Cardiac septum (tissue), 1 donor: ENCODE measurements around the gene CA6. TPM values are rescaled to one million over a fixed set of nuclear protein-coding genes. Genes with fewer than 3 reads are reported as not detected.
"Not testable (repeated sequence)": the region's sequence is repeated elsewhere in the genome, so short reads cannot be mapped to it uniquely, and the experiment has no call there.

ENCODE experiments used
- DNase-seq: peaks from one replicate; pipeline ENCODE4 v3.0.0-alpha.2; 2020; ENCODE audit warnings: low spot score
- intact Hi-C: fragments of 100-400 bp; cut with DNase I; formaldehyde crosslinking; loops from one replicate; pipeline ENCODE4 v1.14.0; 2022
- total RNA-seq: library from RNA; stranded (reverse); fragmentation: NEBNext Ultra II Directional; extraction: Animal tissue kit (Norgen Biotek cat#: 25700); gene quantifications from one replicate; pipeline ENCODE4 v1.2.1, GENCODE V29; 2021
- donor health status: DM: no; HTN: no; CAD: no.

Gene CA6
- total RNA-seq, 1 donor from 2014 or later: not detected

DNA sequence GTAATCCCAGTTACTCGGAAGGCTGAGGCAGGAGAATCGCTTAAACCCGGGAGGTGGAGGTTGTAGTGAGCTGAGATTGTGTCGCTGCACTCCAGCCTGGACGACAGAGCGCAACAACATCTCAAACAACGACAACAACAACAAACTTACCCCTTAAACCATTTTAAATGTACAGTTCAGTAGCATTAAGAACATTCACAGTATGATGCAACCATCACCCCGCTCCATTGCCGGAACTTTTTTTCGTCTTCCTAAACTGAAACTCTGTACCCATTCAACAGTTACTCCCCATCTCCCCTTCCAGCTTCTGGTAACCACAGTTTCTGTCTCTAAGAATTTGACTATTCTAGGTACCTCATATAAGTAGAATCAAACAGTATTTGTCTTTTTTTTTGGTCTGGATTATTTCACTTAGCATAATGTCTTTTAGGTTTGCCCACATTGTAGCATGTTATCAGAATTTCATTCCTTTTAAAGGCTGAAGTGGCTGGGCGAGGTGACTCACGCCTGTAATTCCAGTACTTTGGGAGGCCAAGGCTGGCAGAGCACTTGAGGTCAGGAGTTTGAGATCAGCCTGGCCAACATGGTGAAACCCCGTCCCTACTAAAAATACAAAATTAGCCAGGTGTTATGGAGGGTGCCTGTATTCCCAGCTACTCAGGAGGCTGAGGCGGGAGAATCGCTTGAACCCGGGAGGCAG is 19.6 kb downstream of the CA6 start:
- DNase-seq: no peak
- intact Hi-C loops: no loop called here

DNA sequence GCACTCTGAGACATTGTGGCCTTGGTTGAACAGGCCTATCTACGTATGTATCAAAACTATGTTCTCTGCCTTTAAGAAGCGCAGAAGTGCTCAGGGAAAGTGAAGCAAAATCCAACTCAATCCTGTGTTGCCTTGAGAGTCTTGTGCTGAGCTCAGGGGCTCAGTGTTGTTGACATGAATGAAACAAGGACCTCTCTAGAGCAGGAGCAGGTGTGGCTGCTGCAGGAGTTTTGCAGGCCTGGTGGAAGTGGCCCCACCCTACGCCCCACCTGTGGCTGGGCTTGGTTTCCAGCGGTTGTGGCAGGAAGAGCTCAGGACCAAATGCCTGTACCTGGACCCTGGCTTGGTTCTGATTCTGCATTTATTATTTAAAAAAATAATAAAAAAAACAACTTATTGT is 20.9 kb downstream of the CA6 start:
- intact Hi-C loops: no loop called here
- DNase-seq: no peak

- intact Hi-C loops, DNase-seq: not testable (repeated sequence)
These were observed 23.2 kb downstream of the CA6 start for GRCh38 chr1:8968902-8969301.

DNA sequence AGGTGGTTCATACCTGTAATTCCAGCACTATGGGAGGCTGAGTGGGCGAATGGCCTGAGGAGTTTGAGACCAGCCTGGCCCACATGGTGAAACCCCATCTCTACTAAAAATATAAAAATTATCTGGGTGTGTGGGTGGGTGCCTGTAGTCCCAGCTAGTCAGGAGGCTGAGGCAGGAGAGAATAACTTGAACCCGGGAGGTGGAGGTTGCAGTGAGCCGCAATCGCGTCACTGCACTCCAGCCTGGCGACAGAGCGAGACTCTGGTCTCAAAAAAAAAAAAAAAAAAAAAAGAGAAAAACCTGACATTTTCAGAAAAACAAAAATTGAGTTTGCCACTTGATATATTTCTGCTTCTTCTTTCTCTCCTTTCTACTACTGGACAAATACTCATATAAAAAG is 24.3 kb downstream of the CA6 start:
- no peak for DNase-seq
- intact Hi-C loops: no loop called here

GRCh38 chr1:8970870-8971337 is 25.2 kb downstream of the CA6 start:
- no peak for DNase-seq
- intact Hi-C loops: no loop called here

DNA sequence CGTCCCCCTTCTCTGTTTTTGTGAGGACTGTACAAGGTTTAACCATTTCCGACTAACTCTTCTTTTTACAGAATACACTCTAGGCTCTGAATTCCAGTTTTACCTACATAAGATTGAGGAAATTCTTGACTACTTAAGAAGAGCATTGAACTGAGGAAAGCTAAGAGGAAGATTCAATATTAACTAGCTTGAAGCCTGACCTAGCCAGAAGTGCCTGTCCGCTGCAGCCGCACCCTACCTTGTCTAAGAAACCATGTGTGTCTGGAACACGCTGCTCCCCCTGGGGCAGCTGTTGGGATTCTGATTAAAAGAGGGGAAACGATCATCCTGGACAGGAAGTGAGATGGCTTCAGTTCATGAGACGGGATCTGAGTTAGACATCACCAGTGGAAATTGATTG is 28.9 kb downstream of the CA6 start:
- no peak for DNase-seq
- intact Hi-C loops: no loop called here

- intact Hi-C loops: no loop called here
- no peak for DNase-seq
These were observed 30.7 kb downstream of the CA6 start for GRCh38 chr1:8976338-8976737.

DNA sequence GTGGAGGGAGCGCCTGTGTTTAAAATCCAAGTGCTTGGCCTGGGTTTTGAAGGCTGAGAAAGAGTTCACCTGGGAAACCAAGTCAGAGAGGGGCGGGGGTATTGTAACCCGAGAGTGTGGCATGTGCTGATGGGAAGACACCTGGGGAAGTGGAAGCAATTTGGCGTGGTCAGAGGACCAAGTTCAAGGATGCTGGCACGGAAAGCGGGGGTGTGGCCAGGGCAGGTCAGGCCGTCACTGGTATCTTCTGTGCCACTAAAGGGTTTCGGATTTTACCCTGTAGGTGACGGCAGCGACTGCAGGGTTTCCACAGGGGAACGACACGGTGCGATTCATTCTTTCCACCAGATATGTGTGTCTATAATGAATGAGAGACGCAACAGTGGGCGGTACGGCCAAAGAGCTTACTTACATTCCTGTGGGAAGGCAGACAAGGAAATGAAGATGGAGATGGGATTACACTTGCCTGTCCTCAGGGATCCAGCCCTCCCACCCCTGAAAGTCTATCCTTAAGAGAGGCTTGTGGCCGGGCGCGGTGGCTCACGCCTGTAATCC is 31.3 kb downstream of the CA6 start:
- no peak for DNase-seq
- intact Hi-C loops: no loop called here

GRCh38 chr1:8980656-8981055 is 35.0 kb downstream of the CA6 start:
- intact Hi-C loops: no loop called here
- no peak for DNase-seq

- DNase-seq: no peak
- intact Hi-C loops: no loop called here
These were observed 35.5 kb downstream of the CA6 start for GRCh38 chr1:8981169-8981568.

DNA sequence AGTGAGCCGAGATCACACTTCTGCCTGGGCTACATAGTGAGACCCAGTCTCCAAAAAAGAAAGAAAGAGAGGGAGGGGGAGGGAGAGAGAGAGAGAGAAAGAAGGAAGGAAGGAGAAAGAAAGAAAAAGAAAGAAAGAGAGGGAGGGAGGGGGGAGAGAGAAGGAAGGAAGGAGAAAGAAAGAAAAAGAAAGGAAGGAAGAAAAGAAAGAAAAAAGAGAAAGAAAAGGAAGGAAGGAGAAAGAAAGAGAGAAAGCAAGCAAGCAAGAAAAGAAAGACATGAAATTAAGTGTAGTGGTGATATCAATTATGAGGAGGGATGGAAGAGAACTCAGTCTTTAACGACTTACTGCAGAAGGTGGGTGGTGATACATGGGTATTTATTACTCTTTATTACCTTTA is 38.5 kb downstream of the CA6 start:
- DNase-seq: no peak
- intact Hi-C loops: no loop called here

- intact Hi-C loops: loop anchor here (5.0 kb wide), 1 partner anchor 113 kb away; no protein-coding TSS in a partner anchor
- no peak for DNase-seq
These were observed 39.3 kb downstream of the CA6 start for GRCh38 chr1:8984990-8985389.

DNA sequence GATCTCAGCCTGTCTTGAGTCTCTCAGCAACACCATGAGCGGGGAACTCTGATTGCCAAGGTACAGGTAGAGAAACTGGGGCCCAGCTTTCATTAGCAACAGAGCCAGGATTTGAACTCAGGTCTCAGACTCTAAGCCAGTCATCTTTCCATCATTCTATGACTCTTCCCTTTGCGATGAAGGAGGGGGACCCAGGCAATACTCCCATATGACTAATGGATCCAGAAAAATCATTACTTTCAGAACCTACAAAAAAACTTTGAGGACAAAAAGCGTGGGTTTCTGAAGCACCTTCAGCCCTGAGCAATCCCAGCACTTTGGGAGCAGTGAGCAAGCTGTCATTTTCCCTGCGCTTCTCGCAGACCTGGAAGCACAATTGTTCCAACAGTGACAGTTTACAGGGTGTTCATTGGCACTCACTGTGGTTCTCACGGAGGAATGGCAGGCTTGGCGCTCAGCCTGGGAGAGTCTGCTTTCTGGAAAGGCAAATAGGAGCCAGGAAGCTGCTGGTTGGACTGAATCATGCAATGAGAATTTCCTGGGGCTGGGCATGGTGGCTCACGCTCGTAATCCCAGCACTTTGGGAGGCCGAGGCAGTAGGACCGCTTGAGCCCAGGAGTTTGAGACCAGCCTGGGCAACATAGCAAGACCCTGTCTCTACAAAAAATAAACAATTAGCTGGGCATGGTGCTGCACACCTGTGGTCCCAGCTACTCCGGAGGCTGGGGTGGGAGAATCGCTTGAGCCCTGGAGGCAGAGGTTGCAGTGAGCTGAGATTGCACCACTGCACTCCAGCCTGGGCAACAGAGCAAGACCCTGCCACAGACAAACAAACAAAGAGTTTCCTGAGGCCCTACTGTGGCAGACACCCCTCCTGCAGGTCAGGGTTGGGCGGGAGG is 40.5 kb downstream of the CA6 start:
- DNase-seq: peak; percentile 91
- intact Hi-C loops: loop anchor here (2.0 to 5.0 kb wide), 2 partner anchors 114 to 127 kb away; no protein-coding TSS in a partner anchor

GRCh38 chr1:8986814-8987190 is 41.1 kb downstream of the CA6 start:
- DNase-seq: no peak

DNA sequence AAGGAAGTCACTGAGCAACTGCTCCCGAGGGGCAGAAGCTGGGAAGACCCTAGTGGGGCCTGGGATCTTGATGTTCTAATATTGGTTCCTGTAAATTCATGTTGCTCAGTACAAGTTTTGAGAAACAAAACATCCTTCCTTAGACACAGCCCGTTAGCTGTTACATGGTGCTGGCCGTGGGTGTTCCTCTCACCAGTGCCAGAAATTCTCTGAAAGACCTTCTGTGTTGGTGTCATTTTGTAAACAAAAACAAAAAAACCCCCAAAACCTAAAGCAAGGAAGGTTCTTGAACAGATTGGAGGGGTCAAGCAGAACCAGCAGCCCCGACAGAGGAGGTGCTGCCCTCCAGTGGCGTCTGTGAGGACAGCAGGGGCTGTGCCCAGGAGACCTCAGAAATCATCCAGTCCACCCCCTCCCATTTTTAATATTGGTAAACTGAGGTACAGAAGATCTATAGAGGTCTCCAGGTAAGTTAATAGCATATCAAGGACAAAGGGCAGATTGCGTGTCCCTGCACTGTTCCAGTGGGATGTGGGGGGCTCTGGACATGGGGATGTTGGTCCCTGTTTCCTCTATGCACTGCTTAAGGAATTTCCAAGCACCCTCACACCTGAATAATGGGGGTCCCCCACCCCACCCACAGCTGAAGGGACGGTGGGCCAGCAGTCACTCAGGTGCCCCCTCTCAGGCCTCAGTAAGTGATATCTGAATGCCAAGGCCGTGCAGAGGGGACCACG is 42.4 kb downstream of the CA6 start:
- peak; percentile 86 for DNase-seq
- intact Hi-C loops: loop anchor here (1.0 to 5.0 kb wide), 3 partner anchors 70 to 129 kb away; no protein-coding TSS in a partner anchor

More at GRCh38 chr1:8986814-8987190, 41.1 kb downstream of the CA6 start:
- intact Hi-C loops: loop anchor here (2.0 to 5.0 kb wide), 2 partner anchors 115 to 128 kb away; no protein-coding TSS in a partner anchor

- intact Hi-C loops: loop anchor here (1.0 to 5.0 kb wide), 2 partner anchors 70 to 116 kb away; no protein-coding TSS in a partner anchor
- DNase-seq: no peak
These were observed 42.9 kb downstream of the CA6 start for GRCh38 chr1:8988618-8988967.

GRCh38 chr1:8989061-8989460 is 43.4 kb downstream of the CA6 start:
- DNase-seq: no peak
- intact Hi-C loops: loop anchor here (5.0 kb wide), 1 partner anchor 117 kb away; no protein-coding TSS in a partner anchor

DNA sequence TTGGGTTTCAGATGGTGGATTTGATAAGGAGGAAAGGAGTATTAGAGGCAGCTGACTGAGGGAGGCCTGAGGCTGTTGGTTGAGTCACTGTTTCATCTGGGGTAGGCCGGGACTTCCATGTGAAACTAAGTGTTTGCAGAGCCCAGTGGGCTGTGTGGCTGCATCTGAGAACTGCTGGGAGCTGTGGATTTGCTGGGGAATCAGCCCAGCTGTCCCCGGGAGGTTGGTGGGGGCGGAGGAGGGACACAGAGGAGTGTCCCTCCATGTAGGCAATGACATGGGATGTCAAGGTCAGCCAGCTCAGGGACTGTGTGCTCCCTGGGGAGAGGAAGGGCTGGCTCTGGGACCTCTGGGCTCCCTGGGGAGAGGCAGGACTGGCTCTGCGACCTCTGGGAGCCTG is 44.2 kb downstream of the CA6 start:
- intact Hi-C loops: loop anchor here (5.0 kb wide), 1 partner anchor 118 kb away; no protein-coding TSS in a partner anchor
- DNase-seq: no peak

GRCh38 chr1:8992936-8993687 is 47.4 kb downstream of the CA6 start:
- intact Hi-C loops: no loop called here
- no peak for DNase-seq
